HepG2 (cell line): ENCODE measurements around the gene MAP3K20. TPM values are rescaled to one million over a fixed set of nuclear protein-coding genes. Genes with fewer than 3 reads are reported as not detected.

Experiments used
- ATAC-seq: fragments of 200-7000 bp; cut with Tn5 transposase; 3 replicates; pipeline ENCODE4 v1.9.1; 2020; ENCODE audit warnings: mild to moderate bottlenecking, moderate library complexity
- BruUV-seq: library from RNA; stranded (reverse); fragments of 400-500 nt; replicated peaks from 2 replicates; lab custom pipeline; 2021; lab: Mats Ljungman, UMichigan
- CTCF ChIA-PET: fragments of 300-600 bp; formaldehyde crosslinking; extraction: SDS; loops from one replicate; lab custom pipeline; 2021; ENCODE audit warnings: low total read pairs, inconsistent platforms, low intra/inter-chr PET ratio; lab: Yijun Ruan, JAX
- POLR2A ChIA-PET: fragments of 350-600 bp; sonication (Branson Sonifier 250); formaldehyde crosslinking; loops from one replicate; lab custom pipeline; 2020; ENCODE audit warnings: antibody characterized with exemption, inconsistent platforms; lab: Yijun Ruan, JAX
- DNase-seq: peaks from one replicate; pipeline ENCODE4 v3.0.0-alpha.2; 2015; ENCODE audit warnings: low spot score
- FAIRE-seq: peaks from 3 replicates; lab custom pipeline; 2011; peaks lifted over from hg19 to GRCh38; lab: Jason Lieb, UNC
- H2AFZ ChIP-seq: one replicate; pipeline ENCODE4 v1.6.1; 2011; ENCODE audit warnings: low read length, inconsistent platforms
- H3K27ac ChIP-seq: fragments of 300-600 bp; 3 replicates; pipeline ENCODE4 v1.8.0; 2011; ENCODE audit warnings: mixed run types, mild to moderate bottlenecking, mixed read lengths, low read length, inconsistent platforms; ENCODE audit not compliant: insufficient read depth; ENCODE audit errors: extremely low read length
- H3K27me3 ChIP-seq, 2 experiments: fragments of 200-600 bp in 1 of 2; 2 replicates in 1 of 2; 3 replicates in 1 of 2; pipeline versions ENCODE4 v1.6.0 to v1.8.0; 2011; ENCODE audit warnings: low read length in 2 of 2, mild to moderate bottlenecking in 2 of 2, moderate library complexity in 2 of 2, inconsistent platforms in 1 of 2; ENCODE audit not compliant: insufficient read depth in 2 of 2, control insufficient read depth in 1 of 2
- H3K36me3 ChIP-seq, 2 experiments: fragments of 200-600 bp in 1 of 2; replicated peaks in 1 of 2; 2 replicates in 1 of 2; 3 replicates in 1 of 2; pipeline versions ENCODE4 v1.5.1 to v1.8.0; 2011; ENCODE audit warnings: low read length in 2 of 2, inconsistent platforms in 1 of 2; ENCODE audit not compliant: insufficient read depth in 2 of 2, control insufficient read depth in 1 of 2
- H3K4me1 ChIP-seq: 2 replicates; pipeline ENCODE4 v1.5.1; 2012; ENCODE audit warnings: low read length, inconsistent platforms; ENCODE audit not compliant: insufficient read depth
- H3K4me2 ChIP-seq: 2 replicates; pipeline ENCODE4 v1.6.0; 2011; ENCODE audit warnings: low read depth, low read length, inconsistent platforms
- H3K4me3 ChIP-seq, 3 experiments: fragments of 200-600 bp in 1 of 3; sonication (generic), shearing (Covaris generic) in 1 of 3; replicated peaks in 1 of 3; 2 replicates each; pipeline ENCODE4 v1.5.1; 2011 to 2016; ENCODE audit warnings: low read length in 3 of 3, inconsistent platforms in 2 of 3, low read depth in 2 of 3, mild to moderate bottlenecking in 2 of 3, control low read depth in 1 of 3, mixed read lengths in 1 of 3; ENCODE audit not compliant: insufficient read depth in 1 of 3
- H3K79me2 ChIP-seq: one replicate; pipeline ENCODE4 v1.6.1; 2011; ENCODE audit warnings: low read length, inconsistent platforms; ENCODE audit not compliant: insufficient read depth
- H3K9ac ChIP-seq: 2 replicates; pipeline ENCODE4 v1.6.0; 2011; ENCODE audit warnings: mild to moderate bottlenecking, low read depth, low read length, inconsistent platforms; ENCODE audit not compliant: insufficient read depth
- H3K9me3 ChIP-seq: 2 replicates; pipeline ENCODE4 v1.5.1; 2012; ENCODE audit warnings: mild to moderate bottlenecking, low read length
- H4K20me1 ChIP-seq: 2 replicates; pipeline ENCODE4 v1.6.0; 2011; ENCODE audit warnings: inconsistent platforms, mild to moderate bottlenecking, low read length, moderate library complexity; ENCODE audit not compliant: insufficient read depth
- AKAP8 ChIP-seq: sonication (generic); formaldehyde crosslinking; IDR thresholded peaks from 2 replicates; pipeline ENCODE4 v1.5.1; 2020; ENCODE audit warnings: mild to moderate bottlenecking, missing genetic modification reagents
- ELF3 ChIP-seq: IDR thresholded peaks from 2 replicates; pipeline ENCODE4 v1.6.1; 2016; ENCODE audit warnings: missing genetic modification reagents, missing compliant biosample characterization
- GATA4 ChIP-seq: sonication (generic); IDR thresholded peaks from 2 replicates; pipeline ENCODE4 v1.6.1; 2016; ENCODE audit warnings: antibody characterized with exemption, low read depth, borderline replicate concordance
- KAT2B ChIP-seq: fragments of 150-350 bp; IDR thresholded peaks from 2 replicates; pipeline ENCODE4 v1.6.1; 2014; ENCODE audit warnings: low read depth, low read length, borderline replicate concordance
- NFE2 ChIP-seq: sonication (generic); formaldehyde crosslinking; IDR thresholded peaks from 2 replicates; pipeline ENCODE4 v1.4.0; 2020; ENCODE audit warnings: missing genetic modification reagents
- NFRKB ChIP-seq: fragments of 450-650 bp; IDR thresholded peaks from 2 replicates; pipeline ENCODE4 v1.6.1; 2017
- NKX3-1 ChIP-seq: sonication (generic); formaldehyde crosslinking; IDR thresholded peaks from 2 replicates; pipeline ENCODE4 v1.5.0; 2020; ENCODE audit warnings: missing genetic modification reagents
- POLR2A ChIP-seq, 2 experiments: IDR thresholded peaks; 2 replicates each; pipeline ENCODE4 v1.6.1; 2011; ENCODE audit warnings: low read depth in 2 of 2, low read length in 2 of 2, mild to moderate bottlenecking in 1 of 2, moderate library complexity in 1 of 2; ENCODE audit not compliant: insufficient read depth in 1 of 2
- SIX4 ChIP-seq: sonication (generic); formaldehyde crosslinking; IDR thresholded peaks from 2 replicates; pipeline ENCODE4 v1.4.0; 2020; ENCODE audit warnings: missing genetic modification reagents
- SMAD1 ChIP-seq: sonication (generic); formaldehyde crosslinking; IDR thresholded peaks from 2 replicates; pipeline ENCODE4 v1.4.0; 2020; ENCODE audit warnings: missing genetic modification reagents, low read depth, mild to moderate bottlenecking, borderline replicate concordance
- ZBTB20 ChIP-seq: sonication (generic); formaldehyde crosslinking; IDR thresholded peaks from 2 replicates; pipeline ENCODE4 v1.8.1; 2023; ENCODE audit warnings: missing genetic modification reagents, low read depth, mild to moderate bottlenecking, borderline replicate concordance
- ZHX1 ChIP-seq: sonication (generic); formaldehyde crosslinking; IDR thresholded peaks from 2 replicates; pipeline ENCODE4 v1.8.1; 2022; ENCODE audit warnings: low read depth, mild to moderate bottlenecking, missing genetic modification reagents
- ZNF160 ChIP-seq: sonication (generic); formaldehyde crosslinking; IDR thresholded peaks from 2 replicates; pipeline ENCODE4 v1.8.0; 2022; ENCODE audit warnings: mild to moderate bottlenecking, inconsistent platforms, missing genetic modification reagents
- ZNF773 ChIP-seq: sonication (generic); formaldehyde crosslinking; IDR thresholded peaks from 2 replicates; pipeline ENCODE4 v1.4.0; 2020; ENCODE audit warnings: missing genetic modification reagents, borderline replicate concordance
- WGBS: methylation state at CpG from one replicate; pipeline ENCODE4 v1.1.6; 2017; ENCODE audit warnings: low lambda C conversion rate; 5-methylcytosine and 5-hydroxymethylcytosine counted together
- in situ Hi-C: cut with HindIII; loops from 2 replicates; pipeline ENCODE4 v1.10.0; 2017; ENCODE audit warnings: low pct_unique_long_range_greater_than_20kb; ENCODE audit not compliant: extremely low pct_ligation_motif_present
- intact Hi-C: fragments of 100-400 bp; cut with micrococcal nuclease; formaldehyde crosslinking; loops from one replicate; pipeline ENCODE4 v1.10.0; 2022; ENCODE audit not compliant: unreplicated experiment
- polyA plus RNA-seq, 8 experiments: library from polyadenylated mRNA; depleted of rRNA in 3 of 8; stranded (reverse) in 7 of 8; unstranded in 1 of 8; fragments of >200 nt; fragmentation: Illumina TruSeq in 4 of 8; extraction: Trizol in 4 of 8; gene quantifications; 2 replicates each; pipeline versions ENCODE4 v1.2.1 to v1.2.3, GENCODE V29; 2011 to 2016; ENCODE audit warnings: low read depth in 4 of 8, missing spikeins in 1 of 8, mixed read lengths in 1 of 8; ENCODE audit not compliant: insufficient read depth in 1 of 8
- total RNA-seq, 5 experiments: library from RNA; depleted of rRNA; stranded (reverse); fragments of >200 nt; fragmentation: Illumina TruSeq; extraction: Trizol; gene quantifications; 2 replicates each; pipeline ENCODE4 v1.2.3, GENCODE V29; 2016; ENCODE audit warnings: low read depth in 1 of 5
- TF ChIP-seq, protein P1 (sequence below): sonication (generic); formaldehyde crosslinking; IDR thresholded peaks from 2 replicates; pipeline ENCODE4 v1.9.0; 2021; ENCODE audit warnings: missing genetic modification reagents, mild to moderate bottlenecking, borderline replicate concordance
- TF ChIP-seq, protein P2 (sequence below): sonication (generic); formaldehyde crosslinking; IDR thresholded peaks from 2 replicates; pipeline ENCODE4 v1.5.1; 2020; ENCODE audit warnings: missing genetic modification reagents, mild to moderate bottlenecking, borderline replicate concordance

Gene MAP3K20
- total and polyA plus RNA-seq, 2 of the 13 experiments (the other 11 are each of a cell fraction or from before 2014, with no cell fraction given): 5.2 to 13.5 TPM

GRCh38 chr2:173059292-173059691 lies 16.4 kb upstream of the MAP3K20 start:
- H3K27ac ChIP-seq: no peak overlapping the region
- no TSS peak for BruUV-seq
- no peak for TF ChIP-seq ZBTB20 (CRISPR knock-in tag)
- no peak for TF ChIP-seq ZHX1 (CRISPR knock-in tag)
- TF ChIP-seq, protein P1, sequence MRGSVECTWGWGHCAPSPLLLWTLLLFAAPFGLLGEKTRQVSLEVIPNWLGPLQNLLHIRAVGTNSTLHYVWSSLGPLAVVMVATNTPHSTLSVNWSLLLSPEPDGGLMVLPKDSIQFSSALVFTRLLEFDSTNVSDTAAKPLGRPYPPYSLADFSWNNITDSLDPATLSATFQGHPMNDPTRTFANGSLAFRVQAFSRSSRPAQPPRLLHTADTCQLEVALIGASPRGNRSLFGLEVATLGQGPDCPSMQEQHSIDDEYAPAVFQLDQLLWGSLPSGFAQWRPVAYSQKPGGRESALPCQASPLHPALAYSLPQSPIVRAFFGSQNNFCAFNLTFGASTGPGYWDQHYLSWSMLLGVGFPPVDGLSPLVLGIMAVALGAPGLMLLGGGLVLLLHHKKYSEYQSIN: no peak
- no peaks in the 10 kb centered on the region for H4K20me1 ChIP-seq
- no peaks in the 10 kb centered on the region for H3K36me3 ChIP-seq
- FAIRE-seq (peak; percentile 43), DNase-seq (no peak), ATAC-seq (no peak)
- H3K4me1 ChIP-seq: peaks cover 51% of the 10 kb centered on the region
- in situ Hi-C loops: no loop called here
- H3K27me3 ChIP-seq: no peaks in the 10 kb centered on the region
- H3K79me2 ChIP-seq: no peaks in the 10 kb centered on the region
- no peak overlapping the region for H3K9ac ChIP-seq
- no peaks in the 10 kb centered on the region for H3K9me3 ChIP-seq
- 92% methylated on average over 3 of the region's 3 CpGs for WGBS
- no peak overlapping the region for H2AFZ ChIP-seq
- no peak overlapping the region for H3K4me2 ChIP-seq
- intact Hi-C loops: no loop called here
- POLR2A ChIA-PET: interaction anchor here (1.6 kb wide), 1 partner anchor 10 kb away, joined by 12 read pairs; no protein-coding TSS in a partner anchor
- no peak overlapping the region for H3K4me3 ChIP-seq
- CTCF ChIA-PET: no interaction called here

DNA sequence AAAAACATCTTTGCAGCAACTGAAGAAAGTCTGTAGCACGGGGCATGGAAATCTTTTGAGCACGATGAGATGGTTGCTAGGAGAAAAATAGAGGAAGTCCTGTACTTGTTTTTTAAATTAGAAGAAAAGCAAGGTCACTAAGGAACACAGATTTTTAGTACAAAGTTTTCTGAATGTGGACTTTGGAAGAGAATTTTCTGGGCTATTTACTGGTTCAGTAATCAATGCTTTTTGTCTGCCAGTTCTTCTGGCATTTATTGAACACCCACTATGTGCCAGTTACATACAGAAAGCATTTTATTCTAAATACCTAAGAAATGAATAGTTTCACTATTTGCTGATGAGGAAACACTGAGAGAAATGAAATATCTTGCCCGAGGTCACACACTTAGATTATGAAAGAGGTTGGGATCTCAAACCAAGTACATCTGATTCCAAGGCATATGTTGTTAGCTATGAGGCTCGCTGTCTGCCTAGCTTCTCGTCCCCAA lies 15.6 kb upstream of the MAP3K20 start:
- intact Hi-C loops: no loop called here
- TF ChIP-seq ZNF773 (CRISPR knock-in tag) (no peak), ELF3 (CRISPR knock-in tag) (no peak), GATA4 (no peak), POLR2A (IDR thresholded peaks at IDR 0.05; ENCODE audit: insufficient read depth in 1 of 2, low read depth in 2 of 2, low read length in 2 of 2) (no peak), ZNF160 (CRISPR knock-in tag) (no peak), SMAD1 (CRISPR knock-in tag) (no peak), AKAP8 (CRISPR knock-in tag) (no peak), NFE2 (no peak), NFRKB (no peak), SIX4 (no peak), KAT2B (0 out of 2 replicates have a peak, but pooled peaks have one; percentile 4), NKX3-1 (no peak)
- TF ChIP-seq, protein P2, sequence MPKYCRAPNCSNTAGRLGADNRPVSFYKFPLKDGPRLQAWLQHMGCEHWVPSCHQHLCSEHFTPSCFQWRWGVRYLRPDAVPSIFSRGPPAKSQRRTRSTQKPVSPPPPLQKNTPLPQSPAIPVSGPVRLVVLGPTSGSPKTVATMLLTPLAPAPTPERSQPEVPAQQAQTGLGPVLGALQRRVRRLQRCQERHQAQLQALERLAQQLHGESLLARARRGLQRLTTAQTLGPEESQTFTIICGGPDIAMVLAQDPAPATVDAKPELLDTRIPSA (CRISPR knock-in tag): no peak

More for the DNA sequence above, 15.6 kb upstream of the MAP3K20 start:
- ChIA-PET POLR2A (no interaction called here), CTCF (no interaction called here)
- 34% methylated on average over 5 of the region's 5 CpGs for WGBS
- no peak for ATAC-seq
- Histone ChIP-seq H4K20me1 (no peaks in the 10 kb centered on the region), H3K36me3 (no peaks in the 10 kb centered on the region), H3K27ac (no peak overlapping the region), H3K9me3 (no peaks in the 10 kb centered on the region), H3K4me3 (no peak overlapping the region), H3K27me3 (no peaks in the 10 kb centered on the region), H3K9ac (no peak overlapping the region), H3K79me2 (no peaks in the 10 kb centered on the region), H3K4me1 (peaks cover 44% of the 10 kb centered on the region), H2AFZ (no peak overlapping the region), H3K4me2 (no peak overlapping the region)
- no peak for DNase-seq
- no TSS peak for BruUV-seq
- FAIRE-seq: no peak
- in situ Hi-C loops: no loop called here
